KG1 (cell line): ENCODE measurements around the gene ZNF710.

Experiments used
- DNase-seq: peaks from one replicate; lab custom pipeline; 2025; lab: John Stamatoyannopoulos, UW

The ZNF710 gene

DNA sequence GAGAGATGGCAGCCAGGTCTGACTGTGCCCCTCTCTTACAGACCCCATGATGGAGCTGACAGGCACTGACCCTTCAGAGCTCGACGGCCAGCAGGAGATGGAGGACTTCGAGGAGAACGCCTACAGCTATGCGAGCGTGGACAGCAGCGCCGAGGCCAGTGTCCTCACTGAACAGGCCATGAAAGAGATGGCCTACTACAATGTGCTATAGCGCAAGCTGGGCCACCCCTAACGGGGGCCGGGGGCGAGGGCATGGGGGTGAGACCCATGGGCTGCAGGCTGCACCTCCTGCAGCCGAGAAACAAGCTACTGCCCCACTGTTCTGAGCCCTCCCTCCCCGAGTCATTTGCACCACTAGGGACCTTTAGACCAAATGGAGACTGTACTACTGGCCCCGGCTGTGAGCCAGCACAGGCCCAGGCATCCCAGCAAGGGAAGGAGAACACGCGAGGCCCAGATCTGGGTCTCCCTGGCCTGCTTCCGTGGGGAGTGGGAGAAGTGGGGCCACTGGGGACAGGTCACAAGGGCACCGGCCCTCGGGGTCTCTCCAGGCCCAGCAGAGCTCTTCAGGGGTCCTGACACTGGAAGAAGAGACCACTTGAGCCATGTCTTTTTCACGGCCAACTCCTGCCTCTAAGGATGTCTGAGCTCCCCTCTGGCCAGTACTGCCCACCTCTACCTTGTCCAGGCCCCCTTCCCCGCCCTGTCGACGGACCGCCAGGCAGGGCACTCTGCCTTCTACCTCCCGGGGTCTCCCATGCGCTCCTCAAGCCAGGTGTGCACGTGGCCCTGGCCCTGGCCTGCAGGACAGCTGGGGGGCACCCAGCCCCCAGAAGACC lies 78.7 kb downstream of the ZNF710 start:
- no peak for DNase-seq

DNA sequence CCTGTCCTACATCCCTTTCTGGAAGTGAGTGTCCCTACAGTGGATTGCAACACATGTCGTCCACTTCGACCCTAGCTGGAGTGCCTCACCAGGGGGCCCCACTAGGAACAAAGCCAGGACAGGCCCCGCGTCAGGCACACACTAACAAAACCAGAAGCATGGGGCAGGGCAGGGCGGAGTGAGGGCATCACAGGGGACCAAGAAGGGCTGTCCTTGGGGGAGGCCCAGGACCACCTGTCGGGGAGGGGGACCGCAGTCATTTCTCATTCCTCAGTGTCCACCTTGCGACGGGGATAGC lies 79.3 kb downstream of the ZNF710 start:
- no peak for DNase-seq

GRCh38 chr15:90080818-90081393 lies 79.8 kb downstream of the ZNF710 start:
- DNase-seq: no peak

- no peak for DNase-seq
These were observed 81.1 kb downstream of the ZNF710 start for GRCh38 chr15:90082140-90082715.

- DNase-seq: no peak
These were observed 82.3 kb downstream of the ZNF710 start for GRCh38 chr15:90083419-90083818.

GRCh38 chr15:90083954-90084607 lies 83.0 kb downstream of the ZNF710 start:
- DNase-seq: no peak

DNA sequence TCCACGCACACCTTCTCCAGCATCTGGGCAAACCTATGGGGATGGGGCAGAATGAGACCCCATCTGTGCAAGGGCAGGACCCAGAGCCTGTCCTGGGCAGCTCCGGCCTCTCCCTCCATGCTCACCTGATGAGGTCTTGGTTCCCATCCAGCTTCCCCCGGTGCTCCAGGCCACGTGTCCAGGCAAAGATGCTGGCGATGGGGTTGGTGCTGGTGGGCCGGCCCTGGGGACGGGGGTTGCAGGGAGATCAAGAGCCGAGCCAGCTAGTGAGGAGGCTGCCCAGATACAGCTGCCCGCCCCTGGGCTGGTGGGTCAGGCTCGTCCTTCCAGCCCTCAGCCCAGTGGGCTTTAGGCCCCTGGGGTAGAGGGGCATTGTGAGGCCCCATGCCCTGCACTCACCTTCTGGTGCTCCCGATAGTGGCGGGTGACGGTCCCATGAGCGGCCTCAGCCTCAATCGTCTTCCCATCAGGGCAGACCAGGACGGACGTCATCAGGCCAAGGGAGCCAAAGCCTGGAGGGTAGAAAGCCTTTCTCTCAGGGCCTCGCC lies 83.8 kb downstream of the ZNF710 start:
- DNase-seq: no peak

GRCh38 chr15:90085565-90085964 lies 84.4 kb downstream of the ZNF710 start:
- no peak for DNase-seq

GRCh38 chr15:90086868-90087268 lies 85.7 kb downstream of the ZNF710 start:
- peak; percentile 29 for DNase-seq

DNA sequence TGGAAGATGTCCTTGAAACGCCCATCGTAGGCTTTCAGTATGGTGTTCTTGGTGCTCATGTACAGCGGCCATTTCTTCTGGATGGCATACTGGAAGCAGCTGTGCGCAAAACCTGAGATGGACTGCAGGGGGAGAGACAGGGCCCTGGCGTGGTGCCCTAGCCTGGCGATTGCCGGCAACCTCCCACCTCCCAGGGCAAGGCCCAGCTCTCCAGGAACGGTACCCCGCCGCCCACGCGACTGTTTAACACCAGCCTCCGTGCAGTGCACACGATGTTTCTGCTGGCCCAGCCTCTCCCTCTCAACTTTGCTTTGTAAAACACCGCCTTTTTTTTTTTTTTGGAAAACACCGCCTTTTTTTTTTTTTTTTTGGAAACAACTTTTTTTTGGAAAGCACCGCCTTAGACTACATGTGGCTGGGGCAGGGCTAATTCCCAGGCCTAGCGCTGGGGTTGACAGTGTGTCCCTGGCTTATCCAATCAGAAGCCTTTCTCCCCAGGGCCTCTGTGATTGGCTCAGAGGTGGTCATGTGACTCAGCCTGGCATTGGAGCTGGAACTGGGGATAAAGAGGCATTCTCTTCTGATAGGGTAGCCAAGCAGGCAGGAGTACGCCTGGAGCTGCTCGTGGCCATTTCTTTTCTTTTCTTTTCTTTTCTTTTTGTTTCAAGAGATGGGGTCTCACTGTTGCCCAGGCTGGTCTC lies 86.5 kb downstream of the ZNF710 start:
- DNase-seq: no peak

- DNase-seq: no peak
These were observed 89.2 kb downstream of the ZNF710 start for GRCh38 chr15:90090226-90090848.

DNA sequence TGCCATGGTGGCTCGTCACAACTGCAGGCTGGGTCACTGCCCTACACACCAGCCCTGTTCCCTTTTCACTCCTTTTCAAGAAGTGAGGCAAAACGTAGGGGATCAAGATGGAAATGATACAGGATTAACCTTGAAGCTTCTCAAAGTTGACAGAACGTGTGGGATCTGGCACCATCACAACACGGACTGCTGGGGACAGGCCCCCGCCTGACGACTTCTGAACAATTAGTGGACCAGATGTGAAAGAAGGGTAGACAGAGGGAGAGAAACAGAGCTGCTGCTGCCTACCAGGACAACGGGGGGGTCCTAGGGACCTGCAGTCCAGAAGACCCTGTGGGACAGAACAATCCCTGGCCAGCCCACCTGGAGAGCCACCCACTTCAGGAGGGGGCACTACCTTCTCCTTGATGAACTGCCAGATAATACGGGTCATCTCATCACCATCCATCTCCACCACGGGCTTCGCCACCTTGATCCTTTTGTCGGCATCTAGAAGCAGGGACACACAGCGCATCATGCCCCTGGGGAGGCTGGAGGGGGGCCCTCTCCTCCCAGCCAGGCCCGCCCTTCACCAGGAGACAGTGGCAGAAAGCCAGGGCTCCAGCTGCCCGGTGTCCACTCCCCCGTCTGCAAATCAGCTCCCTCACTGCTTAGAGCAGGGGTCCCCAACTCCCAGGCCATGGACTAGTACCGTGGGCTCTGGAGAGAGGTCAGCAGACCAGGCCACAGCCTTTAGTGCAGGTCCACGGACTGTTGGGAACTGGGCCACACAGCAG lies 90.2 kb downstream of the ZNF710 start:
- no peak for DNase-seq

DNA sequence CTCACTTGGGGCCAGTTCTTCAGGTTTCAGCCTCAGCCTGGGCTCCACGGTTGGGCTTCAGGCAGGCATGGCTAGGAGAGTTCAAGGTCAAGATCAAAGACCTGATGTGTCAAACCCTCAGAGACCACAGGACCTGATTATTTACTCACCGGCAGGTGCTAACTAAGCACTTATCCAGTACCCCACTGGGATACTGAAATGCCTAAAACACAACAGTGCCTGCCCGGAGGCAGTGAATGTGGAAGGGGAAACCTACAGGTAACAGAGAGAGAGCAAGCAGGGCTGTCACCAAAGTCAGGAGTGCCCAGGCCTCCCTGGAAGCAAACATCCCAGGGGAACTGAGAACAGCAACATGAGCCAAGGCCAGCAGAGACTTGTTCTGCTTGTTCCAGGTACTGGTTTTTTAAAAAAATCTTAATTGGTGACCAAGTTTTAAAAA lies 94.4 kb downstream of the ZNF710 start:
- no peak for DNase-seq

DNA sequence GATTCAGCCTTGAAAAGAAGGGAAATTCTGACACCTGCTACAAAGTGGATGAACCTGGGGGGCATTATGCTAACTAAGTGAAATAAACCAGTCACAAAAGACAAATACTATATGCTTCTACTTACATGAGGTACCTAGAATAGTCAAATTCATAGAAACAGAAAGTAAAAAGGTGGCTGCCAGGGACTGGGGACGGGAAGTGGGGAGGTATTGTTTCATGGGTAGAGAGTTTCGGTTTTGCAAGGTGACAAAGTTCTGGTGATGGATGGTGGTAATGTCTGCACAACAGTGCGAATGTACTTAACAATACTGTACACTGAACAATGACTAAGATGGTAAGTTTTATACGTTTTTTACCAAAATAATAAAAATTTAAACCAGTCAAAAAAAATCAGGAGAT lies 96.4 kb downstream of the ZNF710 start:
- DNase-seq: no peak

GRCh38 chr15:90099072-90099867 lies 98.1 kb downstream of the ZNF710 start:
- DNase-seq: no peak

DNA sequence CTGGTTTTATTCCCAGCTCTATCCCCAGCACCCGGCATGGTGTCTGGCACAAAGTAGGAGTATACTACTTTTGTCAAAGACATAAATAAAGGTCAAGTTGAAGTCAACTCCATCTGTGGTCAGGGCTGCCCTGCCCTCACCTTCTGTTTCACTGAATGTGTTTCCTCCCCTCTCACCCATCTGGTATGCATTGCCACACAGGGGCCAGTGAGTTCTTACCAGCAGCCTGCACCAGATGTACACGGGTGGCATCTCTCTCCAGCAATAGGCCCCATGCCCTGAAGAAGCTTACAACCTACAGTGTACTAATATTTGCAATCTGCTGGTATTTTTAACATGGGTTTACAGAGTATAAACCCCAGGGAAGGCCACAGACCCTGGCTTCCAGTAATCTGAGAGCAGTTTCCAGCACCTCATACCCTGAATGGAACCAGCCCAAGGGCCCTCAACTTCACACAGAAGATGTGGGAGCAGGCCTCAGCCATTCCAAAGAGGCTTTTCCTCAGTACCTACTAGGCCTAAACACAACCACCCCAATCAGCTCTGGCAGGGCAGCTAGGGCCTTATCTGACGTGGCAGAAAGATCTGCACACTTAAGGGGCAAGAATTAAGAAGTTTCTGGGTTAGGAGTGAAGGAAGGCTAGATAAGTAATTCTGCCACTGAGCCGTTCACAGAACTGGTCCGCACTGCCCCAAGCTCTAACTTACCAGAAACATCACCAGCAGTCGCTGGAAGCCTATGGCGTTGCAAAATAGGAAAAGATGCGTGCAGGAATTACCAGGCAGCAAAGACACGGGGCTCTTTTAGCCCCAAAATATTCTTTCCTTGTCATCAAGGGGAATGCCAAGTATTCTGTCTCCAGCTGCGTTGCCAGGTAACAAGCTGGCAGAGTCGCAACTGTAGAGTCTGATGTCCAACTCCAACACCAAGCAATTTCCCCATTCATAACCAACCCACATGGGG lies 99.0 kb downstream of the ZNF710 start:
- DNase-seq: peak; percentile 12

DNA sequence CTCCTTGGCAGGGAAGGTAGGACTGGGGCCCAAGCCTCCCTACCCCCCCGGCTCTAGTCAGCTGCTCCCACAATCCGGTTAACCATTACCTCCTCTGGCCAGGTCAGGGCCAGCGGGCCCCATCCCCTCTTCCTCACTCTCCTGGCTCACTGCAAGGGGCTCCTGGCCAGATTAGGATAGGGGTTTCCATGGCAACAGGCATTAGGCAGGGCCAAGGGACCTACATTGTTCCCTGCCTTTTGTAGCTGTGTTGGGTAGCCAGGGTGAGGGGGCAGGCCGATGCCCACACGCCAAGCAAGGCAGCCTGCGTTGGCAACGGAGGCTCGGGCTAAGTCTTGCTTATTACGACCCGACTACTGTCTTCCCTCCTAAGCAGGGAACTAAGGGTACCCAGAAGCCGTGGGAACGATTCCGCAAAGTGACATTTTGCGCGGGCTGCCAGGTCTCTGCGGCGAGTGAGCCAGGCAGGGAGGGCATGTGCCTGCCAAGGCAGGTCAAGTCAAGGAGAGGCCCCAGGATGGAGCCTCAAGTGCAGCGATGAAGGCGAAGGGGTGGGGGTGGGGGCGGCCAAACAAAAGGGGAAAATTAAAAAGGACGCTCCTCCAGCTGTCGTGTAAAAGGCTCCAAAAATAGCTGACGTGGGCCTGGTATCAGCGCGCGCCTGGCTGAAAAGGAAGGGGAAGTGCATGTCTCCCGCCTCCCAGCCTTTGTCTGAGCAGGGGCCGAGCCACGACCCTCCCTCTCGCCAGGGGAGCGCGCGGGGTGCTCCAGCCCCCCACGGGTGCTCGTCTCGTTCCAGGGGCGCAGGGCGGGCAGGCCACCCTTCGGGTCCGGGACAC lies 100.2 kb downstream of the ZNF710 start:
- peak; percentile 19 for DNase-seq
